Activated CD4-positive, alpha-beta T cell treated with anti-CD3 and anti-CD28 coated beads, Interleukin-2, amount 10 ng/mL, durations not matched to agents 7 days and 5 days (primary cell): ENCODE data around the gene SFTA2. TPM values are rescaled to one million over a fixed set of nuclear protein-coding genes. Genes with fewer than 3 reads are reported as not detected.
A peak's percentile ranks its signal among the peaks of the same experiment; 100 is the strongest.

Experiments used
- CTCF ChIA-PET: fragments of 350-600 bp; sonication (Branson Sonifier 250); formaldehyde crosslinking; loops from one replicate; lab custom pipeline; 2021; ENCODE audit warnings: antibody characterized with exemption; lab: Charles Lee
- POLR2A ChIA-PET: fragments of 350-600 bp; sonication (Branson Sonifier 250); formaldehyde crosslinking; loops from one replicate; lab custom pipeline; 2021; ENCODE audit warnings: antibody characterized with exemption; lab: Charles Lee
- DNase-seq: peaks from one replicate; pipeline ENCODE4 v3.0.0-alpha.2; 2020
- H3K27ac Mint-ChIP-seq: one replicate; pipeline ENCODE4 v1.8.0; 2021; ENCODE audit warnings: mild to moderate bottlenecking, moderate library complexity, mixed read lengths
- H3K27me3 Mint-ChIP-seq: one replicate; pipeline ENCODE4 v1.8.0; 2021; ENCODE audit warnings: mixed read lengths
- H3K36me3 Mint-ChIP-seq: one replicate; pipeline ENCODE4 v1.8.0; 2021; ENCODE audit warnings: low read depth, mixed read lengths
- H3K4me1 Mint-ChIP-seq: one replicate; pipeline ENCODE4 v1.8.0; 2021; ENCODE audit warnings: mixed read lengths
- H3K4me3 Mint-ChIP-seq: one replicate; pipeline ENCODE4 v1.8.0; 2021; ENCODE audit warnings: mild to moderate bottlenecking, moderate library complexity, mixed read lengths
- H3K9me3 Mint-ChIP-seq: one replicate; pipeline ENCODE4 v1.8.0; 2021; ENCODE audit warnings: mixed read lengths
- total RNA-seq, 2 experiments: library from RNA; stranded (reverse); gene quantifications; one replicate each; pipeline ENCODE4 v1.2.3, GENCODE V29; 2021

The SFTA2 gene
- total RNA-seq, 2 experiments from 2014 or later: not detected

DNA sequence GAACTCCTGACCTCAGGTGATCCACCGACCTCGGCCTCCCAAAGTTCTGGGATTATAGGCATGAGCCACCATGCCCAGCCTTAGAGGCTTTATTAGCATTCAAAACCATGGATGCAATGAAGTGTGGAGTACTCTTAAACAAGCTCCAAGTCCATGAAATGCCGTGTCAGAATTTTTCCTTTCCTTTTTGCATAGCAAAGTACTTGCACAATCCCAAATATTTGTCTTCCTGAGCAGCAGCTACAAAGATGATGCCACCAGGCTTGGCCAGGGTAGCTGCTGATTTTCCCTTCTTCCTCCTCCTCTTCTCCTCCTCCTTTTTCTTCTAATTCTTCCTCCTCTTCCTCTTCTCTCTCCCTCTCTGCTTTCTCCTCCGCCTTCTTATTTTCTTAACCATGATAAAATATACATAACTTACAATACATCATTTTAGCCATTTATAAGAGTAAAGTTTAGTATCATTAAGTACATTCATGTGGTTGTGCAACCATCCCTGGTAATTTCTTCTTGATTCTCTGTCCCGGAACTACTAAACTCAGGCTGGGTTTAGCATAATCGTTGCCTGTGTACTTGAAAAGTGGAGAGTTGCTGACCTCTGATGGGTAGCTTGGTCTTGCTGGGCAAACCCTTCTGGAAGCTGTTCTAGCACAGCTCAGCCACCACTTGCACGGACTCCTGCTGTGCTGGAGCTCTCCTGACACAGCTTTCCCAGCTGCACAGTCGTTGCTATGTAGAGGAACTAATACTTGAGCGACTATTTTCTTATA is 29.1 kb upstream of the SFTA2 start:
- DNase-seq: no peak
- Mint-ChIP-seq H3K27me3 (peaks cover 53% of the 10 kb centered on the region), H3K4me1 (peaks cover 21% of the 10 kb centered on the region), H3K36me3 (no peaks in the 10 kb centered on the region), H3K9me3 (no peaks in the 10 kb centered on the region), H3K27ac (no peak overlapping the region), H3K4me3 (no peak overlapping the region)
- POLR2A ChIA-PET: no interaction called here
- CTCF ChIA-PET: no interaction called here

DNA sequence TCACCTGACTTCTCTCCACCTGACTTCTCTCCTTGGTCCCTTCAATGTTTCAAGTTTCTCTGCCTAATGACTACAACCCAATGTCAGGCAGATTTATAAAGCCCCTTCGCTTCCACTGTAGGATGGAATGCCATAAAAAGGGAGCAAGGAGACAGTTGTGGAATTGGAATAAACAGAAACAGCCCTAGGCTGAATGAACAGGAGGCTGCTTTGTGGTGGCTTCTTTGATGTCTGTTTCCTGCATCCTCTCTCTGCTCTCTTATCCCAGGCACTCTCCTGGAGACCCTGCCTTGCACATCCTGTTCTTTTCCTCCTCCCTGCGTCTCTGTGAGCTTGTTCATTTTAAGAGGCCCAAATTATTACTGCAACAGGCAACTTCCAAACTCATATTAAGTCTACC is 25.7 kb upstream of the SFTA2 start:
- H3K27ac Mint-ChIP-seq: no peak overlapping the region
- ChIA-PET CTCF (no interaction called here), POLR2A (no interaction called here)
- no peak overlapping the region for H3K4me3 Mint-ChIP-seq
- peaks cover 63% of the 10 kb centered on the region for H3K27me3 Mint-ChIP-seq
- H3K4me1 Mint-ChIP-seq: peaks cover 9% of the 10 kb centered on the region
- no peaks in the 10 kb centered on the region for H3K36me3 Mint-ChIP-seq
- DNase-seq: no peak
- no peaks in the 10 kb centered on the region for H3K9me3 Mint-ChIP-seq

- CTCF ChIA-PET: interaction anchor here (0.7 to 1.5 kb wide), 5 partner anchors 10 to 72 kb away, joined by 3 read pairs; partner anchors contain the start of gene DDR1
- Mint-ChIP-seq H3K4me1 (peaks cover 7% of the 10 kb centered on the region), H3K27me3 (peaks cover 74% of the 10 kb centered on the region), H3K27ac (no peak overlapping the region), H3K9me3 (no peaks in the 10 kb centered on the region), H3K36me3 (no peaks in the 10 kb centered on the region), H3K4me3 (peak overlapping the region; percentile 47)
- DNase-seq: peak; percentile 52
- POLR2A ChIA-PET: no interaction called here
These were observed 23.5 kb upstream of the SFTA2 start for GRCh38 chr6:30955367-30956042.

DNA sequence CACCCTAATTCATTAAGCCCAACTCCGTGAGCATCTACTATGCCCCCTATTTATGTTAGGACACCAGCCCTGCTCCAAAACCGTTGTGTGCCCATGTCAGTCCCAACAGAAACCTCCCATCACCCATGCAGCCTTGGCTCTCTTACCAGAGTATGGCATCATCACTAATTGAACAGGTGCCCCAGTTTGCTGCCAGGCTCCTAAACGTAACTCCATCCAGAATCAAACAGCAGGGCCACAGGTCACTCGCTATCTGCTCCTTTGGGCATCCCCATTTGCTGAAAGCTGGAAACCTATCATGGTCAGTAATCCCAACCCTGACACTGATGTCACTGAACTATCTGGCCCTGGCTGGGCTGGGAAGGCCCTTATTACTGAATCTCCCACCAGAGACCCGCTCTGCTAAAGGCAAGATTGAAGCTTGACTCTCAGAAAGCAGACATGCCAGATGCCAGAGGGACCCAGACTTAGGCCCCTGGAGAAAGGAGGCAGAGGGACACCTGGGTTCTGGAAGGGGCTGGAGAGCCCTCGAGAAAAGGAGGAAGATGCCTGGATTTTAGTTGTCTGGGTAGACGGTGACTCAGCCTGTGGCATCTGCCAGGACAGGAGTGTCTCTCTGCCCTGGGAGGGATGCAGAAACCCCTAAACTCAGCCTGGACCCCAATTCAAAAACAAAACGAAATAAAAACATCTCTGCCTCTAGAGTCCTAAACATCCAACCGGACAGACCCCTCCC is 22.8 kb upstream of the SFTA2 start:
- no peaks in the 10 kb centered on the region for H3K36me3 Mint-ChIP-seq
- no peaks in the 10 kb centered on the region for H3K9me3 Mint-ChIP-seq
- peaks cover 74% of the 10 kb centered on the region for H3K27me3 Mint-ChIP-seq
- POLR2A ChIA-PET: no interaction called here
- CTCF ChIA-PET: interaction anchor here (1.5 kb wide), 1 partner anchor 10 kb away, joined by 3 read pairs; no protein-coding TSS in a partner anchor
- no peak for DNase-seq
- peaks cover 7% of the 10 kb centered on the region for H3K4me1 Mint-ChIP-seq
- peak overlapping the region; percentile 37 for H3K4me3 Mint-ChIP-seq
- H3K27ac Mint-ChIP-seq: no peak overlapping the region

GRCh38 chr6:30951907-30952469 is 20.0 kb upstream of the SFTA2 start:
- no peak overlapping the region for H3K27ac Mint-ChIP-seq
- H3K36me3 Mint-ChIP-seq: no peaks in the 10 kb centered on the region
- ChIA-PET POLR2A (no interaction called here), CTCF (no interaction called here)
- H3K4me3 Mint-ChIP-seq: no peak overlapping the region
- H3K4me1 Mint-ChIP-seq: peaks cover 7% of the 10 kb centered on the region
- no peak for DNase-seq
- H3K9me3 Mint-ChIP-seq: no peaks in the 10 kb centered on the region
- H3K27me3 Mint-ChIP-seq: peaks cover 76% of the 10 kb centered on the region

DNA sequence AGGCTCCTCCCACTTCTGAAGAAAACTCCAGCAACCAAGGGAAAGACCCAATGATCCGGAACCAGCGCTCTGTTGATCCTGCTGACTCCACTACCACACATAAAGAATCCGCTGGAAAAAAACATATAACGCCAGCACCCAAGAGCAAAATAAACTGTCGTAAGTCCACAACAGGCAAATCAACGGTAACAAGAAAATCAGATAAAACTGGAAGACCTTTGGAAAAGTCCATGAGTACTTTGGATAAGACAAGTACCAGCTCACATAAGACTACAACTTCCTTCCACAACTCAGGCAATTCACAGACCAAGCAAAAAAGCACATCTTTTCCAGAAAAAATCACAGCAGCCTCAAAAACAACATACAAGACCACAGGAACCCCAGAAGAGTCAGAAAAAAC is 16.8 kb upstream of the SFTA2 start:
- H3K4me1 Mint-ChIP-seq: no peaks in the 10 kb centered on the region
- peaks cover 60% of the 10 kb centered on the region for H3K27me3 Mint-ChIP-seq
- ChIA-PET POLR2A (no interaction called here), CTCF (no interaction called here)
- H3K27ac Mint-ChIP-seq: no peak overlapping the region
- H3K36me3 Mint-ChIP-seq: no peaks in the 10 kb centered on the region
- DNase-seq: no peak
- H3K9me3 Mint-ChIP-seq: no peaks in the 10 kb centered on the region
- H3K4me3 Mint-ChIP-seq: no peak overlapping the region

GRCh38 chr6:30947231-30947630 is 15.3 kb upstream of the SFTA2 start:
- Mint-ChIP-seq H3K9me3 (no peaks in the 10 kb centered on the region), H3K4me1 (peaks cover under 1% of the 10 kb centered on the region), H3K27me3 (peaks cover 61% of the 10 kb centered on the region), H3K4me3 (no peak overlapping the region), H3K36me3 (no peaks in the 10 kb centered on the region), H3K27ac (no peak overlapping the region)
- CTCF ChIA-PET: interaction anchor here (1.2 to 1.7 kb wide), 2 partner anchors 10 to 37 kb away, joined by 3 to 4 read pairs; partner anchors contain the start of gene MUC21
- no peak for DNase-seq
- POLR2A ChIA-PET: no interaction called here

DNA sequence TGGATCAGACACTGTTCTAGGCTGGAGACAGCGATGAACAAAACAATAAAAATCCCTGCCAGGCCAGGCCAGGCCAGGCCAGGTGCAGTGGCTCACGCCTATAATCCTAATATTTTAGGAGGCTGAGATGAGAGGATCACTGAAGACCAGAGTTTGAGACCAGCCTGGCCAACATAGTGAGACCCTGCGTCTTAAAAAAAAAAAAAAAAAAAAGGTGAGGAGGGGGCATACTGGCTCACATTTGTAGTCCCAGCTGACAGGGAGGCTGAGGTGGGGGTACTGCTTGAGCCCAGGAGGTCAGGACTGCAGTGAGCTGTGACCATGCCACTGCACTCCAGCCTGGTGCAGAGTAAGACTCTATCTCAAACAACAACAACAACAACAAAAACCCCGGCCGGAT is 13.3 kb upstream of the SFTA2 start:
- POLR2A ChIA-PET: no interaction called here
- CTCF ChIA-PET: interaction anchor here (0.9 kb wide), 1 partner anchor 11 kb away, joined by 3 read pairs; no protein-coding TSS in a partner anchor
- H3K27me3 Mint-ChIP-seq: peaks cover 54% of the 10 kb centered on the region
- peaks cover 2% of the 10 kb centered on the region for H3K4me1 Mint-ChIP-seq
- no peak overlapping the region for H3K27ac Mint-ChIP-seq
- H3K36me3 Mint-ChIP-seq: no peaks in the 10 kb centered on the region
- DNase-seq: no peak
- no peak overlapping the region for H3K4me3 Mint-ChIP-seq
- no peaks in the 10 kb centered on the region for H3K9me3 Mint-ChIP-seq

- POLR2A ChIA-PET: no interaction called here
- no peaks in the 10 kb centered on the region for H3K36me3 Mint-ChIP-seq
These were observed 12.1 kb upstream of the SFTA2 start for GRCh38 chr6:30944051-30944450.

GRCh38 chr6:30942338-30943060 is 10.5 kb upstream of the SFTA2 start:
- POLR2A ChIA-PET: no interaction called here
- Mint-ChIP-seq H3K27me3 (peaks cover 39% of the 10 kb centered on the region), H3K27ac (no peak overlapping the region), H3K36me3 (no peaks in the 10 kb centered on the region), H3K4me3 (no peak overlapping the region), H3K9me3 (no peaks in the 10 kb centered on the region), H3K4me1 (peaks cover 2% of the 10 kb centered on the region)
- CTCF ChIA-PET: no interaction called here
- DNase-seq: no peak

More at GRCh38 chr6:30944051-30944450, 12.1 kb upstream of the SFTA2 start:
- CTCF ChIA-PET: interaction anchor here (0.9 kb wide), 1 partner anchor 12 kb away, joined by 3 read pairs; no protein-coding TSS in a partner anchor
- Mint-ChIP-seq H3K4me1 (peaks cover 2% of the 10 kb centered on the region), H3K27ac (no peak overlapping the region), H3K27me3 (peaks cover 49% of the 10 kb centered on the region), H3K9me3 (no peaks in the 10 kb centered on the region), H3K4me3 (no peak overlapping the region)
- DNase-seq: no peak

DNA sequence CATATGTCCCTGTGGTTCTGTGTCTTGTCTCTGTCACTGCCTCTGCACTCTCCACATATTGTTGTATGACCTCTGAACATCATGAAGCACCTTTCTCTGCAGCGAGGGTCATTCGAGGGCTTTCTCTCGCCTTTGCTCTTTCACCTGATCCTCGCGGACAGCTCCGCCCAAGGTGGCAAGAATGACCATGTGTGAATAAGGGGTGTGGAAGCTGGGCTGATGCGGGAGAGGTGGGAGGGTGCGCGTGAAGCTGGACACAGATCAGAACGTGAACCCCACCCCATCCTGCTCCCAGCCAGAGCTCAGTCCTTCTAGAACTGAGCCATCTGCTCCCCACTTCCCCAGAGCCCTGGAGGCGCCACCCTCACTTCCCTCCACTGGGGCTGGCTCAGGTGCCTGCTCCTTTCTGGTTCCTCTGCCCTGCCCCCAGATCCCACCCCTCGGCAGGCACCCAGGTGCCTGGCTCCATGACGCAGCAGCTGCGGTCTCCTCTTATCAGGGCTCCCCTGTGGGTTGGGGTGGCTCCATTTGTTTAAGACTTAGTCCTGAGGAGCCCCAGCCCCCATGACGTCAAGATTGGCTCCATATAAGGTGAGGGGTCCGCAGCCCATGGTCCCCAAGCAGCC is 8.5 kb upstream of the SFTA2 start, which contains the start of gene MUCL3:
Gene MUCL3, plus strand, starts transcription at position 613 of the 626 bp plus-strand sequence. CDS start 27 bp downstream, outside the sequence.
- no peaks in the 10 kb centered on the region for H3K9me3 Mint-ChIP-seq
- H3K4me3 Mint-ChIP-seq: no peak within 1 kb of the TSS
- POLR2A ChIA-PET: no interaction called here
- peaks cover 39% of the 10 kb centered on the region for H3K27me3 Mint-ChIP-seq
- DNase-seq: no peak
- H3K27ac Mint-ChIP-seq: no peak within 1 kb of the TSS
- CTCF ChIA-PET: interaction anchor here (0.6 to 1.2 kb wide), 5 partner anchors 9 to 78 kb away, joined by 3 read pairs; partner anchors contain the start of gene SFTA2
- H3K4me1 Mint-ChIP-seq: peaks cover 2% of the 10 kb centered on the region
- H3K36me3 Mint-ChIP-seq: no peaks in the 10 kb centered on the region
